Loucy (cell line): ENCODE data around the gene MYL5.
A peak's percentile ranks its signal among the peaks of the same experiment; 100 is the strongest.

ENCODE experiments used
- H2AFZ ChIP-seq: fragments of 200-600 bp; sonication (generic); 2 replicates; pipeline ENCODE4 v1.6.0; 2016; ENCODE audit warnings: antibody characterized with exemption, mild to moderate bottlenecking, low read length, moderate library complexity
- H3F3A ChIP-seq: fragments of 200-600 bp; 2 replicates; pipeline ENCODE4 v1.6.0; 2016; ENCODE audit warnings: antibody characterized with exemption, low read depth, mild to moderate bottlenecking
- H3K27me3 ChIP-seq: fragments of 200-600 bp; sonication (generic); 2 replicates; pipeline ENCODE4 v1.6.1; 2014; ENCODE audit warnings: low read length, mild to moderate bottlenecking; ENCODE audit not compliant: insufficient read depth, poor library complexity, severe bottlenecking
- H3K36me3 ChIP-seq: fragments of 200-600 bp; sonication (generic); 2 replicates; pipeline ENCODE4 v1.6.1; 2016; ENCODE audit warnings: low read length; ENCODE audit not compliant: insufficient read depth
- H3K4me1 ChIP-seq: fragments of 200-600 bp; sonication (generic); 2 replicates; pipeline ENCODE4 v1.5.1; 2014; ENCODE audit warnings: low read length, mild to moderate bottlenecking; ENCODE audit not compliant: insufficient read depth, poor library complexity, severe bottlenecking
- H3K4me2 ChIP-seq: fragments of 200-600 bp; sonication (generic); 2 replicates; pipeline ENCODE4 v1.6.0; 2014; ENCODE audit warnings: antibody characterized with exemption, low read length, low read depth, mild to moderate bottlenecking; ENCODE audit not compliant: poor library complexity, severe bottlenecking
- H3K4me3 ChIP-seq: fragments of 200-600 bp; sonication (generic); 2 replicates; pipeline ENCODE4 v1.5.1; 2014; ENCODE audit warnings: low read length, mild to moderate bottlenecking, mixed read lengths; ENCODE audit not compliant: poor library complexity, severe bottlenecking
- H3K79me2 ChIP-seq: fragments of 200-600 bp; sonication (generic); 2 replicates; pipeline ENCODE4 v1.6.1; 2014; ENCODE audit warnings: low read length; ENCODE audit not compliant: insufficient read depth
- H3K9ac ChIP-seq: fragments of 200-600 bp; sonication (generic); 2 replicates; pipeline ENCODE4 v1.6.0; 2014; ENCODE audit warnings: mild to moderate bottlenecking, low read depth, low read length, moderate library complexity; ENCODE audit not compliant: poor library complexity, severe bottlenecking
- H3K9me2 ChIP-seq: fragments of 200-600 bp; sonication (generic); replicated peaks from 2 replicates; pipeline ENCODE4 v1.6.1; 2016; ENCODE audit warnings: low read depth, low read length, mixed read lengths
- H3K9me3 ChIP-seq: fragments of 200-600 bp; sonication (generic); 2 replicates; pipeline ENCODE4 v1.6.1; 2014; ENCODE audit warnings: mild to moderate bottlenecking, antibody characterized with exemption, low read length, low read depth; ENCODE audit not compliant: insufficient read depth
- H4K20me1 ChIP-seq: fragments of 200-600 bp; sonication (generic); 2 replicates; pipeline ENCODE4 v1.6.0; 2014; ENCODE audit warnings: antibody characterized with exemption, low read length, mild to moderate bottlenecking; ENCODE audit not compliant: insufficient read depth, poor library complexity, severe bottlenecking
- EZH2phosphoT487 ChIP-seq: fragments of 200-600 bp; IDR thresholded peaks from 2 replicates; pipeline ENCODE4 v1.6.1; 2018; ENCODE audit warnings: antibody characterized with exemption, mild to moderate bottlenecking, moderate library complexity, borderline replicate concordance
- TF ChIP-seq, protein P1 (sequence below): fragments of 200-600 bp; sonication (generic); conservative IDR thresholded peaks from 2 replicates; pipeline ENCODE4 v1.5.1; 2014; ENCODE audit warnings: mild to moderate bottlenecking, antibody characterized with exemption, low read length

The MYL5 gene

DNA sequence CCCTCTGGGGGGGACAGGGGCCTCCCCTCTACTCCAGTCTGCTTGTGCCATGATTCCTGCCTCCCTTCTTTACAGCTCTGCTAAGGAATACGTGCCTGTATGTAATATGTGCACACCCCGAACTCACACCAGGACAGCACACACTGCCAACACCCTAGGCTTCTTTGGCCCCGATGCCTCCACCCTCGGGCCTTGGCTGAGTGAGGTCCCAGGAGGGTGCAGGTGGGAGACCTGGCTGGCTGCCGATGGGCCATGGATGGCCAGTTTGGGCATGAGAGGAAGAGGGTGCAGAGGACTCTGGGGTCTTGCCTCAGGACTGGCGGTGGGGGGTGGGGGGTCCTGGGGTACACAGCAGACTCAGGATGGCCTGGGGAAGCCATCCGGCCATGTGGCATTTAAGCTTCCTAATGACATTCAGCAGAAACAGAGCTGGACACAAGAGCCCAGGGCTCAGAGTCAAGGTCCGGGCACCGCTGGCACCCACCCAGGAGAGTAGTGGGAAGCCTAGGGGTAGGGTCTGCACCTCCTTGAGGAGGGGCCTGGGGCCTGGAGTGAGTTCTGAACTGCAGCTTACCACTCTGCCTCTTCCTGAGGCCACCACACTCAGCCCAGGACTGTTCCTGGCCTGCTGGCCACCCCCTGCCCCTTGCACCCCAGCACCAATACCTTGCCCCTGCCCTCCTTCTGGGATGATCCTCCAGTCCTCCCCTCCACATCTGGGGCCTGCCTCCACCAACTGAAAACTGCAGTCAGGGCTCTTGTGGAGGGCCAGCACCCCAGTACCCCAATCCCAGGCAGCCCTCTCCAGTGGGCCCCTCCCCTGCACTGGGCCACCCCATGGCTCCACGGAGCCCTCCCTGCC lies 29.2 kb downstream of the MYL5 start:
- Histone ChIP-seq H3F3A (no peaks in the 10 kb centered on the region), H3K27me3 (peaks cover 5% of the 10 kb centered on the region), H3K9me3 (no peaks in the 10 kb centered on the region), H3K79me2 (peaks cover 29% of the 10 kb centered on the region), H3K4me3 (no peak overlapping the region), H3K4me1 (peaks cover 10% of the 10 kb centered on the region), H3K4me2 (no peak overlapping the region), H3K36me3 (no peaks in the 10 kb centered on the region), H3K9ac (no peak overlapping the region), H2AFZ (no peak overlapping the region), H4K20me1 (peaks cover 11% of the 10 kb centered on the region), H3K9me2 (no peaks in the 10 kb centered on the region)
- TF ChIP-seq, protein P1, sequence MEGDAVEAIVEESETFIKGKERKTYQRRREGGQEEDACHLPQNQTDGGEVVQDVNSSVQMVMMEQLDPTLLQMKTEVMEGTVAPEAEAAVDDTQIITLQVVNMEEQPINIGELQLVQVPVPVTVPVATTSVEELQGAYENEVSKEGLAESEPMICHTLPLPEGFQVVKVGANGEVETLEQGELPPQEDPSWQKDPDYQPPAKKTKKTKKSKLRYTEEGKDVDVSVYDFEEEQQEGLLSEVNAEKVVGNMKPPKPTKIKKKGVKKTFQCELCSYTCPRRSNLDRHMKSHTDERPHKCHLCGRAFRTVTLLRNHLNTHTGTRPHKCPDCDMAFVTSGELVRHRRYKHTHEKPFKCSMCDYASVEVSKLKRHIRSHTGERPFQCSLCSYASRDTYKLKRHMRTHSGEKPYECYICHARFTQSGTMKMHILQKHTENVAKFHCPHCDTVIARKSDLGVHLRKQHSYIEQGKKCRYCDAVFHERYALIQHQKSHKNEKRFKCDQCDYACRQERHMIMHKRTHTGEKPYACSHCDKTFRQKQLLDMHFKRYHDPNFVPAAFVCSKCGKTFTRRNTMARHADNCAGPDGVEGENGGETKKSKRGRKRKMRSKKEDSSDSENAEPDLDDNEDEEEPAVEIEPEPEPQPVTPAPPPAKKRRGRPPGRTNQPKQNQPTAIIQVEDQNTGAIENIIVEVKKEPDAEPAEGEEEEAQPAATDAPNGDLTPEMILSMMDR = no peak
- TF ChIP-seq EZH2phosphoT487 = no peak

GRCh38 chr4:704198-704891 lies 30.0 kb downstream of the MYL5 start:
- Histone ChIP-seq H3K9me2 (no peaks in the 10 kb centered on the region), H3K79me2 (peaks cover 37% of the 10 kb centered on the region), H3K36me3 (no peaks in the 10 kb centered on the region), H3K4me3 (no peak overlapping the region), H3K4me1 (peaks cover 13% of the 10 kb centered on the region), H3K9me3 (no peaks in the 10 kb centered on the region), H3K4me2 (no peak overlapping the region), H3F3A (no peaks in the 10 kb centered on the region), H3K27me3 (peaks cover 5% of the 10 kb centered on the region), H4K20me1 (peaks cover 12% of the 10 kb centered on the region), H3K9ac (no peak overlapping the region), H2AFZ (no peak overlapping the region)
- TF ChIP-seq, protein P1 = no peak
- no peak for TF ChIP-seq EZH2phosphoT487

- peaks cover 5% of the 10 kb centered on the region for H3K27me3 ChIP-seq
- peaks cover 18% of the 10 kb centered on the region for H4K20me1 ChIP-seq
- no peaks in the 10 kb centered on the region for H3K36me3 ChIP-seq
- peak overlapping the region; percentile 61 for H3K4me3 ChIP-seq
- H3K4me1 ChIP-seq = peaks cover 17% of the 10 kb centered on the region
- no peaks in the 10 kb centered on the region for H3F3A ChIP-seq
- H3K9me2 ChIP-seq = no peaks in the 10 kb centered on the region
- no peaks in the 10 kb centered on the region for H3K9me3 ChIP-seq
- H3K79me2 ChIP-seq = peaks cover 43% of the 10 kb centered on the region
- H2AFZ ChIP-seq = no peak overlapping the region
- TF ChIP-seq EZH2phosphoT487 = no peak
- TF ChIP-seq, protein P1 = no peak
- H3K9ac ChIP-seq = no peak overlapping the region
- H3K4me2 ChIP-seq = peak overlapping the region; percentile 63
Measured at GRCh38 chr4:704971-705277, 30.6 kb downstream of the MYL5 start.
